OCI-LY7 (cell line): ENCODE data around the gene CARHSP1. TPM values are rescaled to one million over a fixed set of nuclear protein-coding genes. Genes with fewer than 3 reads are reported as not detected.
"Not testable (repeated sequence)": the region's sequence is repeated elsewhere in the genome, so short reads cannot be mapped to it uniquely, and the experiment has no call there.

Source experiments
- BruUV-seq: library from RNA; stranded (reverse); fragments of 400-500 nt; replicated peaks from 2 replicates; lab custom pipeline; 2021; lab: Mats Ljungman, UMichigan
- CTCF ChIA-PET: fragments of 300-600 bp; sonication (Branson Sonifier 250); formaldehyde crosslinking; loops from one replicate; lab custom pipeline; 2022; ENCODE audit warnings: antibody characterized with exemption; ENCODE audit not compliant: unreplicated experiment; lab: Charles Lee
- POLR2A ChIA-PET: fragments of 300-600 bp; sonication (Branson Sonifier 250); formaldehyde crosslinking; loops from one replicate; lab custom pipeline; 2022; ENCODE audit warnings: antibody characterized with exemption; lab: Charles Lee
- DNase-seq: peaks from one replicate; pipeline ENCODE4 v3.0.0-alpha.2; 2015; ENCODE audit warnings: low spot score
- H2AFZ ChIP-seq: fragments of 200-600 bp; sonication (generic), shearing (Covaris generic); 2 replicates; pipeline ENCODE4 v1.6.1; 2014; ENCODE audit warnings: mild to moderate bottlenecking, antibody characterized with exemption, low read length, moderate library complexity
- H3K27ac ChIP-seq: fragments of 200-600 bp; sonication (generic); 2 replicates; pipeline ENCODE4 v1.5.1; 2014; ENCODE audit warnings: mixed run types, low read depth, mild to moderate bottlenecking, moderate library complexity, low read length, inconsistent platforms; ENCODE audit not compliant: poor library complexity, severe bottlenecking
- H3K36me3 ChIP-seq: fragments of 200-600 bp; sonication (generic); 2 replicates; pipeline ENCODE4 v1.6.1; 2014; ENCODE audit warnings: mild to moderate bottlenecking, antibody characterized with exemption, low read length, moderate library complexity, mixed read lengths; ENCODE audit not compliant: insufficient read depth
- H3K4me1 ChIP-seq: fragments of 200-600 bp; sonication (generic); 2 replicates; pipeline ENCODE4 v1.5.1; 2014; ENCODE audit warnings: mild to moderate bottlenecking, low read length; ENCODE audit not compliant: insufficient read depth, poor library complexity, severe bottlenecking
- H3K4me2 ChIP-seq: fragments of 200-600 bp; sonication (generic); 2 replicates; pipeline ENCODE4 v1.6.1; 2014; ENCODE audit warnings: mild to moderate bottlenecking, low read length
- H3K4me3 ChIP-seq: fragments of 200-600 bp; sonication (generic); 2 replicates; pipeline ENCODE4 v1.5.1; 2014; ENCODE audit warnings: mild to moderate bottlenecking, low read depth, low read length; ENCODE audit not compliant: poor library complexity, severe bottlenecking
- H3K79me2 ChIP-seq: fragments of 200-600 bp; sonication (generic); 2 replicates; pipeline ENCODE4 v1.6.1; 2016; ENCODE audit warnings: low read depth, mild to moderate bottlenecking, low read length, moderate library complexity, mixed read lengths; ENCODE audit not compliant: insufficient read depth
- H3K9me2 ChIP-seq: fragments of 200-600 bp; sonication (generic); 2 replicates; pipeline ENCODE4 v1.6.1; 2016; ENCODE audit warnings: mild to moderate bottlenecking, low read length, mixed read lengths; ENCODE audit not compliant: insufficient read depth
- H3K9me3 ChIP-seq: fragments of 200-600 bp; sonication (generic); 2 replicates; pipeline ENCODE4 v1.6.1; 2014; ENCODE audit warnings: mild to moderate bottlenecking, mixed run types, low read length, mixed read lengths
- H4K20me1 ChIP-seq: fragments of 200-600 bp; sonication (generic); 2 replicates; pipeline ENCODE4 v1.6.1; 2014; ENCODE audit warnings: mild to moderate bottlenecking, antibody characterized with exemption, low read length, moderate library complexity, mixed read lengths; ENCODE audit not compliant: insufficient read depth
- EZH2phosphoT487 ChIP-seq: fragments of 200-600 bp; sonication (generic); IDR thresholded peaks from 2 replicates; pipeline ENCODE4 v1.6.1; 2018; ENCODE audit warnings: low read depth, borderline replicate concordance, mild to moderate bottlenecking, mixed run types, antibody characterized with exemption, low read length, moderate library complexity, mixed read lengths
- intact Hi-C: fragments of 100-400 bp; cut with micrococcal nuclease; formaldehyde crosslinking; loops from one replicate; pipeline ENCODE4 v1.10.0; 2022; ENCODE audit not compliant: unreplicated experiment
- total RNA-seq, 2 experiments: library from RNA; depleted of rRNA in 1 of 2; stranded (reverse); fragments of >200 nt in 1 of 2; shearing (Covaris generic) in 1 of 2; gene quantifications; 2 replicates each; pipeline ENCODE4 v1.2.3, GENCODE V29; 2014 to 2022
- TF ChIP-seq, protein P1 (sequence below): fragments of 200-600 bp; sonication (generic); conservative IDR thresholded peaks from 2 replicates; pipeline ENCODE4 v1.5.1; 2014; ENCODE audit warnings: mild to moderate bottlenecking, antibody characterized with exemption, low read length, moderate library complexity, mixed read lengths

The CARHSP1 gene
- total RNA-seq, 2 experiments from 2014 or later: 156 to 241 TPM

DNA sequence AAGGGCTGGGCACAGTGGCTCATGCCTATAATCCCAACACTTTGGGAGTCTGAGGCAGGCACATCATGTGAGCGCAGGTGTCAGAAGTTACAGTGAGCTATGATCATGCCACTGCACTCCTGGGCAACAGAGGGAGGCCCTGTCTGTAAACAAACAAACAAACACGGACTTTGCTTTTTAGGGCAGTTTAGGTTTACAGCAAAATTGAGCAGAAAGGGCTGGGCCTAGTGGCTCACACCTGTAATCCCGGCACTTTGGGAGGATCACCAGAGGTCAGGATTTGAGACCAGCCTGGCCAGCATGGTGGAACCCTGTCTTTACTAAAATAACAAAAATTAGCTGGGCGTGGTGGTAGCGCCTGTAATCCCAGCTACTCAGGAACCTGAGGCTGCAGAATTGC lies 3.3 kb upstream of the CARHSP1 start:
- Histone ChIP-seq H3K9me2 (no peaks in the 10 kb centered on the region), H3K9me3 (no peaks in the 10 kb centered on the region), H3K4me2 (peak overlapping the region; percentile 54), H2AFZ (peak overlapping the region; percentile 81; the same call in 1 of the 2 replicates), H4K20me1 (peaks cover 4% of the 10 kb centered on the region; the same call in 1 of the 2 replicates), H3K4me1 (peaks cover 36% of the 10 kb centered on the region), H3K27ac (peak overlapping the region; percentile 71), H3K79me2 (peaks cover 12% of the 10 kb centered on the region), H3K36me3 (peaks cover 6% of the 10 kb centered on the region; the same call in 1 of the 2 replicates), H3K4me3 (no peak overlapping the region)
- CTCF ChIA-PET: no interaction called here
- intact Hi-C loops: no loop called here
- POLR2A ChIA-PET: interaction anchor here (0.5 to 1.2 kb wide), 2 partner anchors 11 to 297 kb away, joined by 3 read pairs; no protein-coding TSS in a partner anchor
- BruUV-seq: no TSS peak
- DNase-seq: no peak
- TF ChIP-seq, protein P1, sequence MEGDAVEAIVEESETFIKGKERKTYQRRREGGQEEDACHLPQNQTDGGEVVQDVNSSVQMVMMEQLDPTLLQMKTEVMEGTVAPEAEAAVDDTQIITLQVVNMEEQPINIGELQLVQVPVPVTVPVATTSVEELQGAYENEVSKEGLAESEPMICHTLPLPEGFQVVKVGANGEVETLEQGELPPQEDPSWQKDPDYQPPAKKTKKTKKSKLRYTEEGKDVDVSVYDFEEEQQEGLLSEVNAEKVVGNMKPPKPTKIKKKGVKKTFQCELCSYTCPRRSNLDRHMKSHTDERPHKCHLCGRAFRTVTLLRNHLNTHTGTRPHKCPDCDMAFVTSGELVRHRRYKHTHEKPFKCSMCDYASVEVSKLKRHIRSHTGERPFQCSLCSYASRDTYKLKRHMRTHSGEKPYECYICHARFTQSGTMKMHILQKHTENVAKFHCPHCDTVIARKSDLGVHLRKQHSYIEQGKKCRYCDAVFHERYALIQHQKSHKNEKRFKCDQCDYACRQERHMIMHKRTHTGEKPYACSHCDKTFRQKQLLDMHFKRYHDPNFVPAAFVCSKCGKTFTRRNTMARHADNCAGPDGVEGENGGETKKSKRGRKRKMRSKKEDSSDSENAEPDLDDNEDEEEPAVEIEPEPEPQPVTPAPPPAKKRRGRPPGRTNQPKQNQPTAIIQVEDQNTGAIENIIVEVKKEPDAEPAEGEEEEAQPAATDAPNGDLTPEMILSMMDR: no peak
- no peak for TF ChIP-seq EZH2phosphoT487

DNA sequence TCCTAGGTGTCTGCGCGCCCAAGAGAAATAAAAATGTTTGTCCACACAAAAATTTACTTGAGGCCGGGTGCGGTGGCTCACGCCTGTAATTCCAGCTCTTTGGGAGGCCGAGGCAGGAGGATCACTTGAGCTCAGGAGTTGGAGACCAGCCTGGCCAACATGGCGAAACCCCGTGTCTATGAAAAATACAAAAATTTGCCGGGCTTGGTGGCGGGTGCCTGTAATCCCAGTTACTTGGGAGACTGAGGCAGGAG lies 1.1 kb upstream of the CARHSP1 start:
- H2AFZ ChIP-seq, H3K9me2 ChIP-seq, DNase-seq, CTCF ChIA-PET, BruUV-seq, H3K9me3 ChIP-seq, H3K4me3 ChIP-seq: not testable (repeated sequence)
- Histone ChIP-seq H3K4me1 (peaks cover 54% of the 10 kb centered on the region), H3K79me2 (peaks cover 33% of the 10 kb centered on the region), H3K4me2 (peak overlapping the region; percentile 69; the same call in 1 of the 2 replicates), H3K27ac (peak overlapping the region; percentile 68), H4K20me1 (peaks cover 14% of the 10 kb centered on the region), H3K36me3 (peaks cover 18% of the 10 kb centered on the region; the same call in 1 of the 2 replicates)
- intact Hi-C loops: loop anchor here (1.0 to 5.0 kb wide), 5 partner anchors 10 to 267 kb away; partner anchors contain the start of genes HAPSTR1, PMM2 and TMEM186
- POLR2A ChIA-PET: interaction anchor here (0.8 to 1.7 kb wide), 3 partner anchors 10 to 222 kb away, joined by 3 to 5 read pairs (median 3); partner anchors contain the start of gene HAPSTR1

DNA sequence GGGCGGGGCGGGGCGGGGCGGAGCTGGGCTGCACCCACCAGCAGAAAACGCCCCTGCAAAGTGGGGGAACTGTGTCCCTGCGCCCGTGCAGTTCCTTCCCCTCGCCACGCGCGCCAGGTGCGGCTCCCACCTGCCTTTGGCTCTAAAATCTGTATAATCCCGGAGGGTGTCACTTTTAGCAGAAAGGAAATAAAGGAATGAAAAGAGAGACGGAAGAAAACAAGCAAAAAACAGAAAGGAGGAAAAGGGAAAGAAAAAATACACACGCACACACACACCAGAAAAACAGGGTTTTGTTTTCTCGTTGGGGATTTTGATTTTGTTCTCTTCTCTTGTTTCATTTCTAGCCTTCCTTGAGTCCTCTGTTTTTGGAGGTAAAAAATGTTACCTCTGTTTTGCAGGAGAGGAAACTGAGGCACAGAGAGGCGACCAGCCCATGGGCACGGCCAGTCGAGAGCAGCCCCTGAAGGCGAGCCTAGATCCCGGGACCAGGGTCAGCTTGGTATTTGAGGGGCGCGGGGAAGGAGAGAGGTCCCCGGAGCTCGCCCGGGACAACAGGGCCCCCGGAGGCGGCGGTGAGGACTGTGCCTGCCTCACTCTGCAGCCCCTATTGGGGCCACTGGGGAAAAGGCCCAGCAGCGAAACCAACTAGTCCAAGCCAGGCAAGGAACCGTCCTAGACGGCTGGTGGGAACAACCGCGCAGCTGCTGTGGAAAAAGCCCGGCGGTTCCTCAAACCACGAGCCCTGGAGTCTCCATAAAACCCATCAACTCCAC lies 594 bp upstream of the CARHSP1 start:
- Histone ChIP-seq H3K9me2 (no peaks in the 10 kb centered on the region), H3K4me3 (peak overlapping the region; percentile 60), H2AFZ (peak overlapping the region; percentile 45; the same call in 1 of the 2 replicates), H3K4me2 (peak overlapping the region; percentile 69), H3K9me3 (no peaks in the 10 kb centered on the region), H3K79me2 (peaks cover 39% of the 10 kb centered on the region), H3K27ac (peak overlapping the region; percentile 68), H3K4me1 (peaks cover 60% of the 10 kb centered on the region), H4K20me1 (peaks cover 19% of the 10 kb centered on the region), H3K36me3 (peaks cover 22% of the 10 kb centered on the region; the same call in 1 of the 2 replicates)
- ChIA-PET POLR2A (interaction anchor here (0.7 to 1.7 kb wide), 14 partner anchors 9 to 297 kb away, joined by 3 to 11 read pairs (median 3); partner anchors contain the start of genes HAPSTR1, PMM2 and TMEM186), CTCF (interaction anchor here (1.2 kb wide), 1 partner anchor 18 kb away, joined by 3 read pairs; no protein-coding TSS in a partner anchor)
- peak; percentile 41 for DNase-seq
- no TSS peak for BruUV-seq
- TF ChIP-seq, protein P1: peak; percentile 38; the same call in 1 of the 2 replicates
- TF ChIP-seq EZH2phosphoT487: no peak
- intact Hi-C loops: loop anchor here (1.0 to 5.0 kb wide), 5 partner anchors 11 to 268 kb away; partner anchors contain the start of genes HAPSTR1, PMM2 and TMEM186
